Sciatic nerve (tissue), 2 donors: Measurements from ENCODE around the gene CPLANE2. TPM values are rescaled to one million over a fixed set of nuclear protein-coding genes. Genes with fewer than 3 reads are reported as not detected.
A peak's percentile ranks its signal among the peaks of the same experiment; 100 is the strongest.
"Not testable (repeated sequence)": the region's sequence is repeated elsewhere in the genome, so short reads cannot be mapped to it uniquely, and the experiment has no call there.

Source experiments
- ATAC-seq: fragments of 200-7000 bp; cut with Tn5 transposase; one replicate; pipeline ENCODE4 v1.9.1; 2020; ENCODE audit warnings: mild to moderate bottlenecking, moderate library complexity
- DNase-seq: peaks from one replicate; pipeline ENCODE4 v3.0.0-alpha.2; 2020; ENCODE audit warnings: low spot score
- intact Hi-C: fragments of 100-400 bp; cut with DNase I; formaldehyde crosslinking; loops from one replicate; pipeline ENCODE4 v1.14.2; 2022
- total RNA-seq: library from RNA; stranded (reverse); fragmentation: NEBNext Ultra II Directional; extraction: Animal tissue kit (Norgen Biotek cat#: 25700); gene quantifications from one replicate; pipeline ENCODE4 v1.2.1, GENCODE V29; 2021
- donor health status: DM: no; HTN: no; CAD: no.
- donor health status: DM: no; HTN: no; CAD: no.

Gene CPLANE2, protein sequence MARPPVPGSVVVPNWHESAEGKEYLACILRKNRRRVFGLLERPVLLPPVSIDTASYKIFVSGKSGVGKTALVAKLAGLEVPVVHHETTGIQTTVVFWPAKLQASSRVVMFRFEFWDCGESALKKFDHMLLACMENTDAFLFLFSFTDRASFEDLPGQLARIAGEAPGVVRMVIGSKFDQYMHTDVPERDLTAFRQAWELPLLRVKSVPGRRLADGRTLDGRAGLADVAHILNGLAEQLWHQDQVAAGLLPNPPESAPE
- 9.8 TPM for total RNA-seq

DNA sequence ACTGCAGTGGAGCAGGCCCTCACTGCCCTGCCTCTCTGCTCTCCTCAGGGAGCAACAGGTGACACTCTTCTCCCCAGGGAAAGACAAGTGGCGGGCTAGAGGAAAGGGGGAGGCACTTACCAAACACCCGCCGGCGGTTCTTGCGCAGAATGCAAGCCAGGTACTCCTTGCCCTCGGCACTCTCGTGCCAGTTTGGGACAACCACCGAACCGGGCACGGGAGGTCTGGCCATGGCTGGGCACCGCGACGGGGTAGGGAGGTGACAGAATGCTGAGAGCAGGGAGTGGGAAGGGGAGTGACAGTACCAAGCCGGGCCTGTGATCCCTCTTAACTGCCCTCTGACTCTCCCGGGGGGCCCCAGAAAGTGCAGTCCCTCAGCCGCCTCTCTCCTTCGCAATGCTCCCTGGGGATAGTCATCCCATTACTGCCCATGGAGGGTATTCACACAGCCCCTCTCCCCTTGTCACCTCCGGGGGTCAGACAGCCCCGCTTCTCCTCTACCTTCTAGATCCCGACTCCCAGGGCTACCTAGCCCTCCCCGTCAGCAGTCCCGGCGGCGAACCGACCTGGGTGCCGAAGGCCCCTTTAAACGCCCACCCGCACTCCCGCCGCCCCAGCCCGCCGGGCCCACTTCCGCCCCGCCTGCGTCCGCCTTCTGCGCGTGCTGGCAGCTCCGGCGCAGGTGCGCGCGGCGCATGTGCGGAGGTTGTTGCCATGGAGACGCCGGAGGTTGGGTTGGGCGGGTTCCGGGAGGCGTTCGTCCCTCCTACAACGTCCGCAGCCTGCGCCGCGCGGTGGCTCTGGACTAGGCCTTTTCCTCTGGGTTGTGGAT lies at the start of gene CPLANE2:
TSS of gene CPLANE2 (minus strand) at position 673 of the 832 bp plus-strand sequence. CDS start at position 232, 441 bp downstream.
- intact Hi-C loops, result no loop called here
- peak; percentile 98 for DNase-seq
- ATAC-seq, result peak; percentile 97

DNA sequence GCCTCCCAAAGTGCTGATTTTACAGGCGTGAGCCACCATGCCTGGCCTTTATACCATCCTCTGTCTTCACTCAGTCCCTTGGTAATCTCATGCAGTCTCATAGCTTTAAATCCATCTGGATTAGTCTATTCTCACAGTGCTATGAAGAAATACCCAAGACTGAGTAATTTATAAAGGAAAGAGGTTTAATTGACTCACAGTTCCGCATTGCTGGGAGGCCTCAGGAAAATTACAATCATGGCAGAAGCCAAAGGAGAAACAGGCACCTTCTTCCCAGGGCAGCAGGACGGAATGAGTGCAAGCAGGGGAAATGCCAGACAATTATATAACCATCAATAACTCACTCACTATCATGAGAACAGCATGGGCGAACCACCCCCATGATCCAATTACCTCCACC lies 49.1 kb upstream of the CPLANE2 start:
- ATAC-seq (no peak), DNase-seq (no peak)
- intact Hi-C loops, result no loop called here

DNA sequence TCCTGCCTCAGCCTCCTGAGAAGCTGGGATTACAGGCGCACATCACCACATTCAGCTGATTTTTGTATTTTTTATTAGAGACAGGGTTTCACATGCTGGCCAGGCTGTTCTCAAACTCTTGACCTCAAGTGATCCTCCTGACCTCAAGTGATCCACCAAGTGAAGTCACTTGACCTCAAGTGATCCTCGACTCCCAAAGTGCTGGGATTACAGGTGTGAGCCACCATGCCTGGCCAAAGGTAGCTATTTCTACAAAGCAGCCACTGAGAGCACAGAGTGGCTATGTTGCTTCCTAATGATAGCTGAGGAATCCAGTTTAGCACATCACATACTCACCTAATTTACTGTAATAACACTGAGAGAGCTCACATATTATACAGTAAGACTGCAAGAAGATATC lies 44.8 kb upstream of the CPLANE2 start:
- ATAC-seq (no peak), DNase-seq (no peak)
- intact Hi-C loops, result no loop called here

DNA sequence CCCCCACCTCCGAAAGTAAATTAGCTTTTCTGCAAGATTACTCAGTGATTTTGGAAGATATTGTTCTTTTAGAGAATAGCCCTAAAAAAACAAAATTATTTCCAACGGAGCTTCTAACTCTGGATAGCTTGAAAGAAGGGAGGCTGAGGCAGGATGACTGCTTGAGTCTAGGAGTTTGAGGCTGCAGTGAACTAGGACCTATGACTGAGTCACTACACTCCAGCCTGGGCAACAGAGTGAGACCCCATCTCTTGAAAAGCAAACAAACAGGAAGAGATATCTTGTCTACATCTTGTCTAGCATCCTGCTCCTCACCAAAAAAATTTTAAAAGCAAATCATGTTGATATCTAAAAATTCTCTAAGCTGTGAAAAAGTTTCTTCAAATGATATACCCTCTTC lies 42.2 kb upstream of the CPLANE2 start:
- ATAC-seq, result no peak
- intact Hi-C loops, result no loop called here
- no peak for DNase-seq

DNA sequence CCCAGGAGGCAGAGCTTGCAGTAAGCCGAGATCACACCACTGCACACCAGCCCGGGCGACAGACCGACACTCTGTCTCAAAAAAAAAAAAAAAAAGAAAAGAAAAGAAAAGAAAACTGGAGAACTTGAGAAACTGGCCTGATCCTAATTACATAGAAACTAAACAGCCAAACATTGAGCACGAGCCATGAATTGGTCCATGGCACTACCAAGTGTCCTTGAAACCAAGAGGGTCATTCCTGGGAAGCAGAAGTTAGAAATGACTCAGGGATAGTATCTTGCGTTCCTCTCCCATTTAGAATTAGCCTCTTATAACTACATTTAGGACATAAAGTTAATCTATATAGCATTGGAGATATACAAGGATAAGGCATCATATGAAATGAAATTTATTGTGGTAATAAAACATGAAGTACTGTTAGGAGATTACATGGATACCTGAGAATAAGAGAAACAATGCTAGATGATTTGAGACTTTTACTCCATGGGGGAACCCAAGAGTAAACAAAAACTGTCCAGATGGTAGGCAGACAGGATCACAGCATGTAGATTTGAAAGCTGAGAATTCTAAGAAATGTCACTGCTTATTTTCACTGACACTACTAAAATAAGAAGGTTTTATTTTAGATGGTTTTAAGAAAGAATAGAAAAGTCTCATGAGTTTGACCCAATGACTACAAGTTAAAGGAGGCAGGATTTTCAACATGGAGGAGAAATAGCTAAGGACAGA lies 39.5 kb upstream of the CPLANE2 start:
- DNase-seq (no peak), ATAC-seq (no peak)
- intact Hi-C loops, result no loop called here

DNA sequence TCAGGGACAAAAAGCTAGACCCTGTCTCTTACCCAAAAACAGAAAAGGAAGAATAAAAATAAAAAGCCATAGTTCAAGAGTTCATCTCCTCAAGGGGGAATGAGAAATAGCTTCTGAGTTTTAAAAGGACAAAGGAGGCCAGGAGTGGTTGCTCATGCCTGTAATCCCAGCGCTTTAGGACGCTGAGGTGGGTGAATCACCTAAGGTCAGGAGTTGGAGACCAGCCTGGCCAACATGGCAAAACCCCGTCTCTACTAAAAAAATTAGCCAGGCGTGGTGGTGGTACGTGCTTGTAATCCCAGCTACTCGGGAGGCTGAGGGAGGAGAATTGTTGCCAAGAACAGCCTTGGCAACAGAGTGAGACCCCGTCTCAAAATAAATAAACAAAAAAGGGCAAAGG lies 38.6 kb upstream of the CPLANE2 start:
- intact Hi-C loops, result no loop called here
- DNase-seq (no peak), ATAC-seq (no peak)

DNA sequence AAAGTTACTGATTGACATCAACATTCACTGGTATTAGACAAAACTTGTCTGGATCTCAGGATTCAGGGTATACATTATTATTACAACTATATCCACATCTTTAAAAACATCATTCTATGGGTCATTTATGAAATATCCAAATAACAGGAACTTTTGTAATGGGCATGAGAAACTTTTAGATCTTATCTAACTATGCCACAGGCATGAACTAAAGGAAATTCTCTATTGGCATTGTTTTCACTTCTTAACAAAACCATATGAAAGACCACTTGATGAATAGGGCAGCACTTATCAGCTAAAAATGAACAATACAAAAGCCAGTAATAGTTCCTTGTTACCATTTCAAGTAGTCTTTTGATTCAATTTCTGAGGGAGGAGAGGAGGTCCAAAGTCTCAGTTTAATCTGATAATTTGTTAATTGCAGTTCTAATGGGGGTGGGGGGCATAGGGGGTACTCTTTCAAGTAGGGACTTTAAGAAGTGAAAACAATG lies 30.8 kb upstream of the CPLANE2 start:
- ATAC-seq (no peak), DNase-seq (no peak)
- intact Hi-C loops, result no loop called here

DNA sequence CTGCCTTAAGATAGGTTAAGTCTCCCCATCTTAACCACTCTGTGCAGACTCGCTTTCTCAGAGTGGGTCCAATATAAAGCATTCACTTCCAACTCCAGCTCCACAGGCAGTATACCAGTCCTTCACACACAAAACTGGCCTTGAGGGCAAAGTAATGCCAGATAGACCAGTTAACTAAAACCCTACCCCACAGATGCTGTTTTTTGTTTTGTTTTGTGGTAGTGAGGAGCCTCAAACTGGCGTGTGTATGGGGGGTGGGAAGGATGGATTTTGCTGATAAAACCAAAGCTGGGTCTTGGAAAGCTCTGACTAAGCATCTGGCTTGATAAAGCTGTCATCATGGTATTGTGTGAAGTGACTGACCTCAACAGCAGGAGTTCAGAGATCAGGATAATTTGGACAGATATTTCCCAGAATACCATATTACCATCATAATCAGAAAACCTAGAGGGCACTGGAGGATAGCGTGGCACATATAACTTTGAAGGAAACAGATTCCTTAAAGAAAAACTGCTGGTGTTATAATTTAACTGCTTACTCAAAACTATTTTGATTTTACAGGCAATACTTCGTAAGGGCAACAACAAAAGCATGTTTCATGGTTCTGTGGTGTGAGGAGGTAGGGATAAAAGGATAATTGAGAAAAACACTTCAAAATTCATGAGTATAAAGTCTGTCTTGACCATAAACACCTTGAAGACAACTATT lies 29.6 kb upstream of the CPLANE2 start:
- no peak for DNase-seq
- ATAC-seq, result no peak
- intact Hi-C loops, result no loop called here

DNA sequence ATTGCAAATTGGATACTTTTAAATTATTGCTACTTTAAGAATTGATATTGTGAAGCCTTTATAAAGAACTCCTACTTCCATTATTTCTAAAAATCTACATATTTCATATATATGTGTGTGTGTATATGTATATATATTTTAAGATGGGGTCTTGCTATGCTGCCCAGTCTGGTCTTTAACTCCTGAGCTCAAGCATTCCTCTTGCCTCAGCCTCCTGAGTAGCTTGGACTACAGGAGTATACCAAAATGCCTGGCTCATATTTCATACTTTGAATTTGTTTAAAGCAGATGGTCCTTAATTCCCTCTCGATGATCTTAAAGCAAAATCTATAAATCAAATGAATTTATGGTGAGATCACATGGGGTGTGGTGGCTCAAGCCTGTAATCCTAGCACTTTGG lies 25.1 kb upstream of the CPLANE2 start:
- intact Hi-C loops, result no loop called here
- no peak for ATAC-seq
- DNase-seq, result no peak

DNA sequence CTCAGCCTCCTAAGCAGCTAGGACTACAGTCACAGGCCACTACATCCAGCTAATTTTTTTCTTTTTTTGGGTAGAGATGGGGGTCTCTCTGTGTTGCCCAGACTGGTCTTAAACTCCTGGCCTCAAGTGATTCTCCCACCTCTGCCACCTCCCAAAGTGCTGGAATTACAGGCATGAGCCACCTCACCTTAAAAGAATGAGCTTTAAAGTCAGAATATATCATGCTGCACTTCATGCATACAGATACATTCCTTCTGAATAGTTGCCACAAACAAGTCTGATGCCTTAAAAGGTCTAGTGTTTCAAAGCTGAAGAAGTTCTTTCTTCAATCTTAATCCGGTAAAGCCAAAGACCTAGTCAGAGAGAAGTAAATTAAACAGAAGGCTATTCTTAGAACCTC lies 23.8 kb upstream of the CPLANE2 start:
- DNase-seq (no peak), ATAC-seq (no peak)
- intact Hi-C loops, result no loop called here

DNA sequence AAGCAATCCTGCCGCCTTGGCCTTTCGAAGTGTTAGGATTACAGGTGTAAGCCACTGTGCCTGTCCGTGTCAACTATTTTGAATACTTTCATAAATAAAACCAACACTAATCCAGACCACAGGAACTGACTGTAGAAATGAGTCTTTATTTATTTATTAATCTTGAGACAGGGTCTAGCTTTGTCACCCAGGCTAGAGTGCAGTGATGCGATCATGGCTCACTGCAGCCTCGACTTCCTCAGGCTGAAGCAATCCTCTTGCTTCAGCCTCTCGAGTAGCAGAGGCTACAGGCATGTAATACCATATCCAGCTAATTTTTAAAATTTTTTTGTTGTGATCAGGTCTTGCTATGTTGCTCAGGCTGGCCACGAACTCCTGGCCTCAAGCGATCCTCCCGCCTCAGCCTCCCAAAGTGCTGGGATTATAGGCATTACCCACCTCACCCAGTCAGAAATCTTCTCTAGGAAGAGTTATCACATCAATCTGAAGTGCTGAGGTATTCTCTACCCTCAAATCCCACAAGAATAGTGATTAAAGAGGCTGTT lies 21.7 kb upstream of the CPLANE2 start:
- no peak for DNase-seq
- intact Hi-C loops, result no loop called here
- no peak for ATAC-seq

DNA sequence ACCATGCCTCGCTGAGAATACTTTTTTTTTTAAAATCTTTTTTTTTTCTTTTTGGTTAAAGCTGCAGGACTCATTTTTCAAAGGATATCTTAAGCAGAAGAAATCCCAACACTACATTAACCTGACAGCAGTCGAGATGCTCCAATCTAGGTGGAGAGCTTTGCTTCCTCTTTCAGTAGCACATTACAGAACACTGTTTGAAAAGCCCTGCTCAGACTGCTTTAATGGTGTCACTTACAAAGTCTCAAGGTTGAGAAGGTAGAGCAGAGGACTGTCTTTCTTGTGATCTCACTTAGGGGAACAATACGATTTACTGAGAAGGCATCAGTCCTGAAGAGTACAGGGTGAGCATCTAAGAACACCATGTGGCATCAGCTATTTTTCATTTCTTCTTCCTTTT lies 21.0 kb upstream of the CPLANE2 start:
- intact Hi-C loops, result no loop called here
- no peak for ATAC-seq
- no peak for DNase-seq

DNA sequence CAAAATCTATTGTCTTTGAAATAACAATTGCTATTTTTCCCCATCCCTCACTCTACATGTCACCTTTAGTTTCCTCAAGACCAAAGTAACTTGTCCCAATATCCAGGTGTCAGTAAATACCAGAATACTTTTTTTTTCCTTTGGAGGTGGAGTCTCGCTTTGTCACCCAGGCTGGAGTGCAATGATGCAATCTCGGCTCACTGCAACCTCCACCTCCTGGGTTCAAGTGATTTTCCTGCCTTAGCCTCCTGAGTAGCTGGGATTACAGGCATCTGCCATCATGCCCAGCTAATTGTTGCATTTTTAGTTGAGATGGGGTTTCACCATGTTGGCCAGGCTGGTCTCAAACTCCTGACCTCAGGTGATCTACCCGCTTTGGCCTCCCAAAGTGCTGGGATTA lies 20.6 kb upstream of the CPLANE2 start:
- ATAC-seq, DNase-seq, intact Hi-C loops: not testable (repeated sequence)

DNA sequence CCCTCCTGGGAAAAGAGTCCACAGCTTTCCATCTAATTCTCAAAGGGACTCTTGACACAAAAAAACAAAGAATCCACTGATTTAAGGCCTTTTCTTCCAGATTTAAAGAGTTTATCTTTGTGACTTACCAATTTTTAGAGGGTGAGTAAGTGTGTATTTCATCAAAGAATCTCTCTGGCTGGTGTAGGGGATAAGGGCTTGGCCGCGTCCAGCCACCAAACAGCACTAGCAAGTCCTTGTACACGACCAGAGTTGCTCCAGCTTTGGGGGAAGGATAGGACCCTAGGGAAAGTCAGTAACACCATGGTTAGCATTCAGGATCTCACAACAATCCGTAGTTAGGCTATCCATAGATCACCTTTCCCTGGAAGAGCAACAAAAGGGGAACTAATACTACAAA lies 19.5 kb upstream of the CPLANE2 start:
- intact Hi-C loops, result no loop called here
- no peak for DNase-seq
- no peak for ATAC-seq

DNA sequence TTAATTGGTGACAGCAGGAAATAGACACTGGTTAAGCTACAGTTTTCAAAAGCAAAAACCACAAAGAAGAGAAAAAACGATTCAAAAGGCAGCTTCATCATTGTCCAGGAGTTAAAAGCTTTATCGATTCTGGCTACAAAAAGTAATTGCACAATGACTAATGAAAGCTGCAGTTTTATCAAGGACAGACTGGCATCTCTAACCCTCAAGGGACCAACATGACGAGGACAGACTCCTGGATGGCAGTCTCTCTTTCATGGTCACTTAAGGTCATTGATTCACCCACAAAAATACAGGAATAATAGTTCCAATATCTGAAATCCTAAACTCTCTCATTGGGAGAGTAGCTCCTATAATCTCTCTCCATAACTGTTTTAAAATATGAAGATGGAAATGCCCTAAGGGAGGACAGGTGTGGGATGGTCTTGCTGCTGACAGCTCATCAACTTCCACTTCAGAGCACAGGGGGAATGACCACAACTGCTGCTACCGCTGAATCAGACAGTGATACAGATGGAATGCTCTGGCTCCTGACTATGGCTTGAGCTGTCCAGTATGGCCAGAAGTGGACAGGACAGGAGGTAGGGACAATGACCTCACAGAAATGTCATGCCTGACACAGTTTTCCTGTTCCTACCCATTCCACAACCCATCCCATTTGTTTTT lies 17.4 kb upstream of the CPLANE2 start:
- intact Hi-C loops, result no loop called here
- no peak for DNase-seq
- ATAC-seq, result no peak

DNA sequence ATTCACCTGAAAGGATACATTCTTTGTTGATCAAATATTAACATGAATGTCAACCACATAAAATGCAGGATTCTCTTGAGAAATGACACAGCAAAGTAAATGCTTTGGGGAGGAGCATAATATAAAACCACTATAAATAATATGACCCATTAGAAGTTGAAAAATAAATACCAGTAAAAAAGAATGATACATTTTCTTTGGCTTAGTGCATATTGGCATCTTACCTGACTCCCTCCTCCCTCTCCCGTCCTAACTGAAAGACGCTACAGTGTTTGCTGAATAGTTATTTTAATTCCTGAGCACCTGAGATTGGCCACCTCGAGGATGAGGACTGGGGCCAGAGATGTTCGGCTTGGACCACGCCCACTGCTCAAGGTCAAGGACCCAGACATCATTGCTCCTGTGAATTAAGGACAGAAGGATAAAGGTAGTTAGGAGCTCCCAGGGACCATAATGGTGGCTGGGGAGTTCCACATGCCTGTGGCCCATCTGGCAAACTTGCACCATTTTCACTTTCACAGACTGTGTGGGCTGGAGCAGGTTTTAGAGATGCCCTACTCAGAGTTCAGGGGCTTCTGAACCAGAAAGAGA lies 16.4 kb upstream of the CPLANE2 start:
- no peak for ATAC-seq
- no peak for DNase-seq
- intact Hi-C loops, result no loop called here

DNA sequence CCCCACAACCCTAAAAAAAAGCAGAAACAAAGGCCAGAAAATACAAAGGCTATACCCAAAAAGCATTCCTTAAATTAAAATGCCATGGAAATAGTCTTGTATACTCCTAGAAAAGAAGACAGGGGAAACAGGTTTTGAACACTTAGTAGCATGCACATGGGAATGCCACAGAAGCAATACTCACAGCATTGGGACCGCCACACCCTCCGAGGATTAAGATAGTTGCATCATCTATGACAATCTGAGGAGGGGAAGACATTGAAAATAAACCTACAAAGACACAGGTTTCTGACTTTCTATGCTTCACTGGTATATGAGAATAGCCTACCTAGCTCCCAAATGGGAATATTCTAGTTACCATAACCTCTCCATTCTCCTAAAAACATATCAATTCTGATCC lies 15.9 kb upstream of the CPLANE2 start:
- no peak for DNase-seq
- intact Hi-C loops, result no loop called here
- no peak for ATAC-seq

DNA sequence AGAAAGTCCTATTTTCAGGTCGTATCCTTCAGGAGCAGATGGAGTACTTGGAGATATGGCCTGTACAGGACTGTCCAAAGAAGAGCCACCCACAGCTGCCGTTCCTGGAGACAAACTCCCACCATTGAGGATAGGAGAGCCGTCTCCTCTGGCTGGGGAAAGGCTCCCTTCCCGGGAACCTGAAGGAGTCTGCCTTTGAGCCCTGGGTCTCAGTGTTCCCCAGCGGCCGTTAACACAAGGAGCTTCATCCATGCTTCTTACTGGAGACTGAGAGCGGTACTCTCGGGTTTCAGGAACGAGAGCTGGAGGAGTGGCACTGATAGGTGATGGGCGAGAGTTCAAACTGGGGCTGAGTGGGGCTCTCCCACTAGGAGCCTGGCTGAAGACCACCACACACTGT lies 14.4 kb upstream of the CPLANE2 start:
- no peak for ATAC-seq
- no peak for DNase-seq
- intact Hi-C loops, result no loop called here
